Epithelial cell of proximal tubule (primary cell): Measurements from ENCODE around the gene ZDHHC3. TPM values are rescaled to one million over a fixed set of nuclear protein-coding genes. Genes with fewer than 3 reads are reported as not detected.
"Not testable (repeated sequence)": the region's sequence is repeated elsewhere in the genome, so short reads cannot be mapped to it uniquely, and the experiment has no call there.

Experiments
- DNase-seq: peaks from one replicate; pipeline ENCODE4 v3.0.0-alpha.2; 2011; ENCODE audit warnings: low read depth
- H3K4me3 ChIP-seq: 2 replicates; pipeline ENCODE4 v1.5.1; 2011; ENCODE audit warnings: low read depth, mild to moderate bottlenecking, low read length
- total RNA-seq: library from RNA; depleted of rRNA; stranded (reverse); fragments of >200 nt; gene quantifications from 2 replicates; pipeline ENCODE4 v1.2.3, GENCODE V29; 2015
- TF ChIP-seq, protein P1 (sequence below): conservative IDR thresholded peaks from 2 replicates; pipeline ENCODE4 v1.5.1; 2012; ENCODE audit warnings: low read depth, mild to moderate bottlenecking, low read length

The ZDHHC3 gene
- total RNA-seq, 1 donor from 2014 or later, result 38.9 TPM

DNA sequence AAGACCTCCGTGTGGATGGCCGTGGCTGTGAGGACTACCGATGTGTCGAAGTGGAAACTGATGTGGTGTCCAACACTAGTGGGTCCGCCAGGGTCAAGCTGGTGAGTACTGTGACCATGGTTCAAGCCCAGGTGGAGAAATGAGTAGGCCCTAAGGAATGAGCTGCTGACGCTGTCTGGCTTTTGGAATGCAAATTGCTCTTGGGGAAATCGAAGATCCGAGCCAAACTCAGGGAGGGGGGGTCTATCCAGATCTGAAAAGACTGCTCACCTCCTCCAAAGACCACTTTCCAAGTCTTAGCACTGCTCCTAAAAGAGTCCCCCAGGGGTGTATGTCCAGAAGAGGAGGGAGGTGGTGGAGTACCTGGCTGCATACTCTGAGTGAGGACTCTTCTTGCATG lies 13.2 kb upstream of the ZDHHC3 start:
- H3K4me3 ChIP-seq, result no peak overlapping the region
- DNase-seq, result no peak
- TF ChIP-seq, protein P1, sequence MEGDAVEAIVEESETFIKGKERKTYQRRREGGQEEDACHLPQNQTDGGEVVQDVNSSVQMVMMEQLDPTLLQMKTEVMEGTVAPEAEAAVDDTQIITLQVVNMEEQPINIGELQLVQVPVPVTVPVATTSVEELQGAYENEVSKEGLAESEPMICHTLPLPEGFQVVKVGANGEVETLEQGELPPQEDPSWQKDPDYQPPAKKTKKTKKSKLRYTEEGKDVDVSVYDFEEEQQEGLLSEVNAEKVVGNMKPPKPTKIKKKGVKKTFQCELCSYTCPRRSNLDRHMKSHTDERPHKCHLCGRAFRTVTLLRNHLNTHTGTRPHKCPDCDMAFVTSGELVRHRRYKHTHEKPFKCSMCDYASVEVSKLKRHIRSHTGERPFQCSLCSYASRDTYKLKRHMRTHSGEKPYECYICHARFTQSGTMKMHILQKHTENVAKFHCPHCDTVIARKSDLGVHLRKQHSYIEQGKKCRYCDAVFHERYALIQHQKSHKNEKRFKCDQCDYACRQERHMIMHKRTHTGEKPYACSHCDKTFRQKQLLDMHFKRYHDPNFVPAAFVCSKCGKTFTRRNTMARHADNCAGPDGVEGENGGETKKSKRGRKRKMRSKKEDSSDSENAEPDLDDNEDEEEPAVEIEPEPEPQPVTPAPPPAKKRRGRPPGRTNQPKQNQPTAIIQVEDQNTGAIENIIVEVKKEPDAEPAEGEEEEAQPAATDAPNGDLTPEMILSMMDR, result no peak

DNA sequence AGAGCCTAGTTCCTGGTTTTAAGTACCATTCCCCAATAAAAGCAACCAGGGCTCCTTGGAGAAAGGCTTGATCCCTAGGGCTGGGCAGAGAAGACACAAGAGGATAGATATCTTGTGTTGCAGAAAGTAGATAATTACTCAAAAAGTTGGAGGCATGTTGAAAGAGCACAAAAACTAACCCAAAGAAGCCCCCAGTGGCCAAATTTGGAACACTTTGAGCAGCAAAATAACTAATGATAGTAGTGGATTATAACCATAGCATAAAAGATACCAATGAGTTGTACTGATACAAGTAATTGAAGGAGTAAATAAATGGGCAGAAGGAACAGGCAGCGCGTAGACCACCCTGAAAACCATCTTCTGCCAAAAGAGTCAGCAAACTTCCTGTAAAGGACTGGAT lies 12.1 kb upstream of the ZDHHC3 start:
- no peak for DNase-seq
- H3K4me3 ChIP-seq, result no peak overlapping the region
- TF ChIP-seq, protein P1, result peak; percentile 52

DNA sequence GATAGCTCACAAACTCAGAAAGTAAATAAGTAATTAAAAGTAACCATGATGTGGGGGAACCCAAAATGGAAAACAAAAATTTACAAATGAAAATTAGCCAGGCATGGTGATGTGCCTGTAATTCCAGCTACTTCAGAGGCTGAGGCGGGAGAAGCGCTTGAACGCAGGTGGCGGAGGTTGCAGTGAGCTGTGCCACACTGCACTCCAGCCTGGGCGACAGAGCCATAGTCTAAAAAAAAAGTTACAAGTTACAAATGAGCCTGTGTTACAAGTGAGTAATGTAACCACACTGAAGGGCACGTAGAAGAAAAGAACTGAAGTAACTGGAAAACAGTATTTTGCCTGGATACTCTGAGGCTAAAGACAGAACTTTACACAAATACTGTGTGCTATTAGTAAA lies 11.4 kb upstream of the ZDHHC3 start:
- TF ChIP-seq, protein P1, result no peak
- DNase-seq, result no peak
- no peak overlapping the region for H3K4me3 ChIP-seq

DNA sequence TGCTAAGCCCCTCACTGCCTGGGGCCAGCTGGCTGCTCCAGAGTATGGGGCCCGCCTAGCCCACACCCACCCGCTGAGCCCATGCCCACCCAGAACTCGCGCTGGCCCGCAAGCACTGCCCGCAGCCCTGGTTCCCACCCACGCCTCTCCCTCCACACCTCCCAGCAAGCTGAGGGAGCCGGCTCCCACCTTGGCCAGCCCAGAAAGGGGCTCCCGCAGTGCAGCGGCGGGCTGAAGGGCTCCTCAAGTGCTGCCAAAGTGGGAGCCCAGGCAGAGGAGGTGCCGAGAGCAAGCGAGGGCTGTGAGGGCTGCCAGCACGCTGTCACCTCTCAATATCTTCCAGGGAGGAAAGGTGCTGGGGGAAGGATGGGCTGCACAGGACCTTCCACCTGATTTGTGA lies 10.4 kb upstream of the ZDHHC3 start:
- not testable (repeated sequence) for H3K4me3 ChIP-seq, DNase-seq

DNA sequence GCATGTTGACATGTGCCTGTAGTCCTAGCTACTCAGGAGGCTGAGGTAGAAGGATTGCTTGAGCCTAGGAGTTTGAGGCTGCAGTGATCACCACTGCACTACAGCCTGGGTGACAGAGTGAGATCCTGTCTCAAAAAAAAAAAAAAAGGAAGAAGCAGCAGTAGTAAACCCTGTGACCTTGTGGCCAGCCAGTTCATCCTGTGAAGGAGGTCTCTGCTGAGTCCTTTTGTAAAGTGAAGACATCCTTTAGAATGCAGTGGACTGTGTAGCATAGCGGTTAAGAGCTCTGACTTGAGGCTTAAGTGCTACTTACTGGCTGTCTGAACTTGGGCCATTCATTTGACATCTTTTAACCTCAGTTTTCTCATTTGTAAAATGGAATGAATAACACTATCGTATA lies 8.4 kb upstream of the ZDHHC3 start:
- DNase-seq, result no peak
- TF ChIP-seq, protein P1, result no peak
- H3K4me3 ChIP-seq, result no peak overlapping the region

DNA sequence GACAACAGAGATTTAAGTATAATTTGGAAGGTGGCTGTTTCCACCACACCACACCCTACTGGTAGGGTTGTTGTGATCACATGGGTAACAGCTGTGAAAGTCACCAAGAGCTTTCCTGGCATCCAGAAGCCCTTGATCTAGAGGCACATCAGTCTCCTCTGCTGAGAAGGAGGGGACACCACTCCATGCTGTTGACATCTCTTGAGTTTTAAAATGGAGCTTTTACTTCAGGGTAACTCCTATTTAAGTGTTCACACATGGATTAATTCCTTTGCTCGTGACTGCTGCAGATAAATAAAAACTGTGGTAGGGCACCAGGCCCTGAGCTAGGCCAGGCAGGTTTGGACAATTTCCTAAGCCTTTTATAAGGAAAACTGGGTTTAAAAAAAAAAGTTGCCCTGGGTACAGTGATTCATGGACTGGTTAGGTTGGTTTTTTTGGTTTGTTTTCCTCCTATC lies 7.5 kb upstream of the ZDHHC3 start:
- DNase-seq, result no peak
- H3K4me3 ChIP-seq, result no peak overlapping the region
- TF ChIP-seq, protein P1, result no peak

DNA sequence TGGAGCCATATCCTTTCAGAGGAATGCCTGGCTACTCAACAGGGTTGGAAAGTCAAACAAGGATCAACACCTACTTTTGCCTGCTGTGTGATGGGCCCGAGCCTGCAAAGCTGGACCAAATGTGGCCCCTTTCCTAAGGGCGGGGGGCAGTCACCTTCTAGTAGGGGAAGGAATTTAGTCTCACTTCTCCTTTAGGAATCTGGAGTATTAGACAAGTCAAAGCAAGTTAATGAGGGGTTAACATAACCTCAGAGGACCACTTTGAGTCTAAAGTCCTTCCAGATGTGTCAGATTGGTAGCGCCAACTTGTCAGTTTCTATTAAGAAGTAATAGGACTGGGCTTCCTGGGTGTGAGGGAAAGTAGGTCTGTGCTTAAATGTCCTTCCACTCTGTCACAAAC lies 6.8 kb upstream of the ZDHHC3 start:
- TF ChIP-seq, protein P1, result no peak
- no peak overlapping the region for H3K4me3 ChIP-seq
- no peak for DNase-seq

DNA sequence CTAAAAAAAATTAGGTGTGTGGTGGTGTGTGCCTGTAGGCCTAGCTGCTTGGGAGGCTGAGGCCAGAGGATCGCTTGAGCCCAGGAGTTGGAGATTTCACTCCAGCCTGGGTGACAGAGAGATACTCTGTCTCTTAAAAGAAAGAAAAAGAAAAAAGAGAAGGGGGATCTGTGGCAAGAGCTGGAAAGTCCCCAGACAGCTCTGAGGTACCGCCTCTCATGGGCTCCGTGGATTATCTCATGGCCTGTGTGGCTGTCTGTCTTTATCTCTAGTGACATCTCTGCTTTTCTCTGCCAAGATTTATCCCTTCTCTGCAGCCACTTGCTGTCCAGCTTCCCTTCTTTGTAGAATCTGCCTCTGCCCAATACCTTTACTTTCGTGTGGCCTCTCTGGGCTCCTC lies 5.8 kb upstream of the ZDHHC3 start:
- TF ChIP-seq, protein P1, result no peak
- no peak overlapping the region for H3K4me3 ChIP-seq
- no peak for DNase-seq
